Endodermal cell (in vitro differentiated cells): ENCODE data around the gene PCP4L1. TPM values are rescaled to one million over a fixed set of nuclear protein-coding genes. Genes with fewer than 3 reads are reported as not detected.
A peak's percentile ranks its signal among the peaks of the same experiment; 100 is the strongest.

ENCODE experiments used
- DNase-seq: peaks from one replicate; pipeline ENCODE4 v3.0.0-alpha.2; 2017
- H3K27ac ChIP-seq: 2 replicates; pipeline ENCODE4 v1.5.1; 2013; ENCODE audit warnings: mild to moderate bottlenecking, low read depth, low read length, moderate library complexity
- H3K27me3 ChIP-seq: 2 replicates; pipeline ENCODE4 v1.6.1; 2013; ENCODE audit warnings: mild to moderate bottlenecking, low read length, moderate library complexity; ENCODE audit not compliant: insufficient read depth, control insufficient read depth, poor library complexity, severe bottlenecking
- H3K36me3 ChIP-seq: 2 replicates; pipeline ENCODE4 v1.7.0; 2013; ENCODE audit warnings: mild to moderate bottlenecking, low read length, moderate library complexity; ENCODE audit not compliant: control insufficient read depth, insufficient read depth
- H3K4me1 ChIP-seq: one replicate; pipeline ENCODE4 v1.7.0; 2013; ENCODE audit warnings: low read length; ENCODE audit not compliant: control insufficient read depth, insufficient read depth
- H3K4me3 ChIP-seq: 2 replicates; pipeline ENCODE4 v1.5.1; 2013; ENCODE audit warnings: mild to moderate bottlenecking, low read length, moderate library complexity
- H3K9ac ChIP-seq: 2 replicates; pipeline ENCODE4 v1.6.1; 2013; ENCODE audit warnings: mild to moderate bottlenecking, low read length, moderate library complexity; ENCODE audit not compliant: poor library complexity, severe bottlenecking; ENCODE audit errors: extremely low read depth
- H3K9me3 ChIP-seq: 2 replicates; pipeline ENCODE4 v1.6.1; 2013; ENCODE audit warnings: mild to moderate bottlenecking, low read length, moderate library complexity; ENCODE audit not compliant: control insufficient read depth
- H3K27ac Mint-ChIP-seq: 2 replicates; pipeline ENCODE4 v1.8.0; 2020; ENCODE audit warnings: mixed read lengths
- H3K27me3 Mint-ChIP-seq: 2 replicates; pipeline ENCODE4 v1.8.0; 2021; ENCODE audit warnings: mild to moderate bottlenecking, mixed read lengths; ENCODE audit not compliant: insufficient read depth
- H3K36me3 Mint-ChIP-seq: 2 replicates; pipeline ENCODE4 v1.8.0; 2020; ENCODE audit warnings: low read depth, mixed read lengths
- H3K4me1 Mint-ChIP-seq: 2 replicates; pipeline ENCODE4 v1.8.0; 2020; ENCODE audit warnings: mixed read lengths
- H3K4me3 Mint-ChIP-seq: 2 replicates; pipeline ENCODE4 v1.8.0; 2020; ENCODE audit warnings: mild to moderate bottlenecking, moderate library complexity, mixed read lengths
- H3K9me3 Mint-ChIP-seq: 2 replicates; pipeline ENCODE4 v1.8.0; 2020; ENCODE audit warnings: mild to moderate bottlenecking, mixed read lengths
- WGBS, 2 experiments: methylation state at CpG; one replicate each; pipeline versions ENCODE4 v1.1.5 to v1.1.7; 2013; ENCODE audit warnings: missing lambda C conversion rate in 2 of 2, mixed read lengths in 1 of 2; ENCODE audit not compliant: insufficient coverage in 1 of 2, insufficient read length in 1 of 2; 5-methylcytosine and 5-hydroxymethylcytosine counted together
- total RNA-seq, 2 donors: library from RNA; stranded (reverse); fragmentation: NEBNext Ultra II Directional in 1 of 2; extraction: Animal tissue kit (Norgen Biotek cat#: 25700) in 1 of 2; gene quantifications; 2 replicates in 1 of 2; 3 replicates in 1 of 2; pipeline ENCODE4 v1.2.1, GENCODE V29; 2021
- TF ChIP-seq, protein P1 (sequence below): fragments of 200-600 bp; sonication (generic); conservative IDR thresholded peaks from 2 replicates; pipeline ENCODE4 v1.5.0; 2021; ENCODE audit warnings: antibody characterized with exemption, mild to moderate bottlenecking

The PCP4L1 gene
- total RNA-seq, 2 donors from 2014 or later = 4.0 to 11.3 TPM

DNA sequence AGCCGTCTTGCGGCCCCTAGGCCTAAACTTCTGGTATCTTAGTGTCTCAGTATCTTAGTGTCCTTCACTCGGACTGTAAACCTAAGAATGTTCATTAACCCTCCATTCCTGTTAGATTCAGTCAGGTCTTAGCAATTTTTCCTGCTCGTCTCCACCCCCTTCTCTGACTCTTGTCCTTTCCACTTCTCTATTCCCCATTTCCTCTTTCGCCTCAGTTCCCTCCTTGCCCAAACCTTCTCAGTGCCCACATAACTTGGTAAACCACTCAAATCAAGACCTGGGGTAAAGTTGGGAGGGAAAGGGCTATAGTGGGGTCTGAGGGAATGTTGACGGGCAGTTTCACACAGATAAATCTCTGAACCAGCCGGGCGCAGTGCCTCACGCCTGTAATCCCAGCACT, 44.2 kb upstream of the PCP4L1 start:
- peaks cover 36% of the 10 kb centered on the region for H3K4me1 Mint-ChIP-seq
- no peak overlapping the region for H3K4me3 Mint-ChIP-seq
- Histone ChIP-seq H3K27me3 (no peaks in the 10 kb centered on the region), H3K27ac (no peak overlapping the region), H3K9ac (no peak overlapping the region), H3K9me3 (no peaks in the 10 kb centered on the region), H3K4me1 (no peaks in the 10 kb centered on the region), H3K4me3 (no peak overlapping the region), H3K36me3 (peaks cover 54% of the 10 kb centered on the region)
- no peak for DNase-seq
- TF ChIP-seq, protein P1, sequence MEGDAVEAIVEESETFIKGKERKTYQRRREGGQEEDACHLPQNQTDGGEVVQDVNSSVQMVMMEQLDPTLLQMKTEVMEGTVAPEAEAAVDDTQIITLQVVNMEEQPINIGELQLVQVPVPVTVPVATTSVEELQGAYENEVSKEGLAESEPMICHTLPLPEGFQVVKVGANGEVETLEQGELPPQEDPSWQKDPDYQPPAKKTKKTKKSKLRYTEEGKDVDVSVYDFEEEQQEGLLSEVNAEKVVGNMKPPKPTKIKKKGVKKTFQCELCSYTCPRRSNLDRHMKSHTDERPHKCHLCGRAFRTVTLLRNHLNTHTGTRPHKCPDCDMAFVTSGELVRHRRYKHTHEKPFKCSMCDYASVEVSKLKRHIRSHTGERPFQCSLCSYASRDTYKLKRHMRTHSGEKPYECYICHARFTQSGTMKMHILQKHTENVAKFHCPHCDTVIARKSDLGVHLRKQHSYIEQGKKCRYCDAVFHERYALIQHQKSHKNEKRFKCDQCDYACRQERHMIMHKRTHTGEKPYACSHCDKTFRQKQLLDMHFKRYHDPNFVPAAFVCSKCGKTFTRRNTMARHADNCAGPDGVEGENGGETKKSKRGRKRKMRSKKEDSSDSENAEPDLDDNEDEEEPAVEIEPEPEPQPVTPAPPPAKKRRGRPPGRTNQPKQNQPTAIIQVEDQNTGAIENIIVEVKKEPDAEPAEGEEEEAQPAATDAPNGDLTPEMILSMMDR = no peak
- peaks cover 51% of the 10 kb centered on the region for H3K36me3 Mint-ChIP-seq
- no peaks in the 10 kb centered on the region for H3K27me3 Mint-ChIP-seq
- 94 to 96% methylated on average over 7 to 9 of the region's 9 CpGs for WGBS, 2 experiments
- H3K27ac Mint-ChIP-seq = no peak overlapping the region
- no peaks in the 10 kb centered on the region for H3K9me3 Mint-ChIP-seq

DNA sequence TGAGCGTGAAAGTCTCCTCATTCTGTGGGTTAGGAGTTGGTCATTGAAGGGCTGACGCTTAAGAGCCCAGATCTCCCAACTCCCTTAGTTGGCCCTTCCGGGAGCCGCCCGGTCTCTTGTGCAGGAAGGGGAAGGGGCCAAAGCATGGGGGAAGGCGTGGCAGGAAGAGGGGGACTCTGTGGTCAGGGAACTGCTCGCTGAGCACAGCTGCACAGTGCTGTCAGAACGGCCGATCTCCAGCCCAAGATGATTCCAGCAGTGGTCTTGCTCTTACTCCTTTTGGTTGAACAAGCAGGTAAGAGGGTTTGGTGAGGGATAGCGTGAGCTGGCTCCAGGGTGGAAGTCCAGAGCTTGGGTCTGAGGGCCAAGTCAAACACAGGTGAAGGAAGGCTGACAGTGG, 43.5 kb upstream of the PCP4L1 start, which contains the start of gene FCER1G:
TSS of gene FCER1G (plus strand) at position 220 of the 400 bp plus-strand sequence. CDS start at position 247, 27 bp downstream.
- no peak within 1 kb of the TSS for H3K9ac ChIP-seq
- no peaks in the 10 kb centered on the region for H3K4me1 ChIP-seq
- peaks cover 49% of the 10 kb centered on the region for H3K36me3 ChIP-seq
- H3K9me3 ChIP-seq = no peaks in the 10 kb centered on the region
- H3K27ac ChIP-seq = no peak within 1 kb of the TSS
- H3K27me3 ChIP-seq = no peaks in the 10 kb centered on the region
- Mint-ChIP-seq H3K27me3 (no peaks in the 10 kb centered on the region), H3K36me3 (peaks cover 47% of the 10 kb centered on the region), H3K4me1 (peaks cover 38% of the 10 kb centered on the region), H3K4me3 (no peak within 1 kb of the TSS), H3K9me3 (no peaks in the 10 kb centered on the region), H3K27ac (peak within 1 kb of the TSS; percentile 58)
- H3K4me3 ChIP-seq = no peak within 1 kb of the TSS
- TF ChIP-seq, protein P1 = no peak
- WGBS, 2 experiments = 95 to 98% methylated on average over 7 to 10 of the region's 10 CpGs
- no peak for DNase-seq

DNA sequence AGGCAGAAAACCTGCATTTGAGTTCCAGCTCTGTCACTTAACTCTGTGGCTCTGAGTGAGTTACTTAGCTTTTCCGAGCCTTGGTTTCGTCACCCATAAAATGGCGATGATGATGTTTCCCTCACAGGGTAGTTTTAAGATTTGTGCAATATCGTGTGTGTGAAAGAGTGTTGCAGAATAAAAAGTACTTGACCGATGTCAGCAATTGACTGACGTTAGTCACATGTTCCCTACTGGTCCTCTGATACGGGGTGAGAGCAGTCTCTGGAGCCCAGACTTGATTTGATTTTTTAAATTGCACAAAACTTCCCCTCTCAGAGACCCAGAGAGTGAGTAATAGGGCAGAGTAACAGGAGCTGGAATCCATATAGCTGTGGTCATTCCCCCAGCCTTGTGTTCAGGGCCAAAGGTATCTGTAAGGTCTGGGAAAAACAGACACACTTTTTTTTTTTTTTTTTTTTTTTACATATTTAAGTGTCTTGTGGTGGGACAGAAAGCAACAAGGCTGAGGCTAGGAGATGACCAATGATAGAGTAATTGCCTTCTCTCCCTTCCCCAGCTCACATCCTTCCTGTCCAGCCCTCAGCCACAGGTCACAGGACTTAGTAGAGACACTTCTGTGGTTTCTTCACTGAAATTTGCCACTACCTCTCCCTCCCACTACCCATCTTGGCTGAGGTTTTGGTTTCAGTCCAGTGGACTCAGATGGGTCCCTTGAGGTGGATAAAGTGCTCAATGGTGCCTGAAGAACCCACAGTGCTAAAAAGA, 41.4 kb upstream of the PCP4L1 start:
- H3K27ac Mint-ChIP-seq = peak overlapping the region; percentile 62

More for the DNA sequence above, 41.4 kb upstream of the PCP4L1 start:
- no peaks in the 10 kb centered on the region for H3K27me3 Mint-ChIP-seq
- H3K4me3 Mint-ChIP-seq = no peak overlapping the region
- H3K4me1 Mint-ChIP-seq = peaks cover 44% of the 10 kb centered on the region
- no peak overlapping the region for H3K4me3 ChIP-seq
- H3K9ac ChIP-seq = no peak overlapping the region
- H3K4me1 ChIP-seq = no peaks in the 10 kb centered on the region
- H3K36me3 ChIP-seq = peaks cover 28% of the 10 kb centered on the region
- no peaks in the 10 kb centered on the region for H3K9me3 ChIP-seq
- H3K9me3 Mint-ChIP-seq = no peaks in the 10 kb centered on the region
- 88 to 92% methylated on average over 4 to 7 of the region's 7 CpGs for WGBS, 2 experiments
- H3K36me3 Mint-ChIP-seq = peaks cover 38% of the 10 kb centered on the region
- peak; percentile 39 for DNase-seq
- TF ChIP-seq, protein P1 = no peak
- no peaks in the 10 kb centered on the region for H3K27me3 ChIP-seq
- no peak overlapping the region for H3K27ac ChIP-seq
